ENCODE results near the gene BSX. TPM values are rescaled to one million over a fixed set of nuclear protein-coding genes. Genes with fewer than 3 reads are reported as not detected.

BSX gene
- total RNA-seq, 1 experiment from 2014 or later = not detected

- ATAC-seq (peak; percentile 71), DNase-seq (peak; percentile 80)
- H3K27me3 ChIP-seq (ENCODE audit: low read length) = no peaks in the 10 kb centered on the region; the same call in 1 of the 2 replicates
- no peaks in the 10 kb centered on the region for H3F3A ChIP-seq (ENCODE audit: low read length, unreplicated experiment)
- H3K9me2 ChIP-seq (replicated peaks; ENCODE audit: low read length) = no peaks in the 10 kb centered on the region
- intact Hi-C loops (cut with micrococcal nuclease) = no loop called here
- CTCF ChIA-PET = interaction anchor here (0.5 to 1.1 kb wide), 11 partner anchors 22 to 747 kb away, joined by 3 to 31 read pairs (median 4); no protein-coding TSS in a partner anchor
- H3K79me2 ChIP-seq (ENCODE audit: low read length) = no peaks in the 10 kb centered on the region
- peak overlapping the region; percentile 59; the same call in 1 of the 2 replicates for H2AFZ ChIP-seq (ENCODE audit: low read length)
- H3K27ac ChIP-seq (ENCODE audit: low read length) = no peak overlapping the region
- H3K9me3 ChIP-seq (ENCODE audit: low read length) = no peaks in the 10 kb centered on the region
- H3K4me3 ChIP-seq (ENCODE audit: low read length) = no peak overlapping the region
- BruUV-seq (replicated peaks) = no TSS peak
- no peak overlapping the region for H3K9ac ChIP-seq (ENCODE audit: low read length)
- POLR2A ChIA-PET (ENCODE audit: unreplicated experiment) = no interaction called here
- peaks cover 5% of the 10 kb centered on the region; the same call in 1 of the 2 replicates for H3K4me1 ChIP-seq (ENCODE audit: insufficient read depth, low read length)
- no peaks in the 10 kb centered on the region for H4K20me1 ChIP-seq (ENCODE audit: low read length)
- H3K36me3 ChIP-seq (ENCODE audit: low read depth, low read length) = no peaks in the 10 kb centered on the region
- TF ChIP-seq EZH2phosphoT487 (IDR thresholded peaks at IDR 0.05; ENCODE audit: borderline replicate concordance, low read length) (no peak), CTCF (conservative IDR thresholded peaks at IDR 0.05; ENCODE audit: low read depth, low read length) (peak; percentile 87), EZH2 (IDR thresholded peaks at IDR 0.05; ENCODE audit: low read length, unreplicated experiment) (no peak)
- H3K4me2 ChIP-seq (ENCODE audit: low read length) = no peak overlapping the region
Observed at GRCh38 chr11:123020968-123021367, 39.3 kb upstream of the BSX start.

GRCh38 chr11:123018702-123019101, 37.1 kb upstream of the BSX start:
- ChIA-PET CTCF (no interaction called here), POLR2A (ENCODE audit: unreplicated experiment) (no interaction called here)
- Histone ChIP-seq H3K27ac (ENCODE audit: low read length) (no peak overlapping the region), H3K27me3 (ENCODE audit: low read length) (peaks cover 13% of the 10 kb centered on the region), H3K36me3 (ENCODE audit: low read depth, low read length) (no peaks in the 10 kb centered on the region), H3F3A (ENCODE audit: low read length, unreplicated experiment) (no peaks in the 10 kb centered on the region), H4K20me1 (ENCODE audit: low read length) (no peaks in the 10 kb centered on the region), H3K79me2 (ENCODE audit: low read length) (no peaks in the 10 kb centered on the region), H2AFZ (ENCODE audit: low read length) (no peak overlapping the region), H3K4me3 (ENCODE audit: low read length) (no peak overlapping the region), H3K4me2 (ENCODE audit: low read length) (no peak overlapping the region), H3K9me3 (ENCODE audit: low read length) (no peaks in the 10 kb centered on the region), H3K9me2 (replicated peaks; ENCODE audit: low read length) (no peaks in the 10 kb centered on the region), H3K4me1 (ENCODE audit: insufficient read depth, low read length) (peaks cover 5% of the 10 kb centered on the region; the same call in 1 of the 2 replicates), H3K9ac (ENCODE audit: low read length) (no peak overlapping the region)
- no peak for ATAC-seq
- TF ChIP-seq EZH2 (IDR thresholded peaks at IDR 0.05; ENCODE audit: low read length, unreplicated experiment) (no peak), EZH2phosphoT487 (IDR thresholded peaks at IDR 0.05; ENCODE audit: borderline replicate concordance, low read length) (no peak), CTCF (conservative IDR thresholded peaks at IDR 0.05; ENCODE audit: low read depth, low read length) (no peak)
- intact Hi-C loops (cut with micrococcal nuclease) = no loop called here
- no TSS peak for BruUV-seq (replicated peaks)
- DNase-seq = no peak

- ATAC-seq = no peak
- CTCF ChIA-PET = no interaction called here
Observed at GRCh38 chr11:123011510-123011909, 29.9 kb upstream of the BSX start.

More at GRCh38 chr11:123011510-123011909, 29.9 kb upstream of the BSX start:
- no peak overlapping the region for H3K4me3 ChIP-seq (ENCODE audit: low read length)
- intact Hi-C loops (cut with micrococcal nuclease) = no loop called here
- H3K27me3 ChIP-seq (ENCODE audit: low read length) = peaks cover 34% of the 10 kb centered on the region
- H3K4me1 ChIP-seq (ENCODE audit: insufficient read depth, low read length) = no peaks in the 10 kb centered on the region
- H4K20me1 ChIP-seq (ENCODE audit: low read length) = no peaks in the 10 kb centered on the region
- H3K4me2 ChIP-seq (ENCODE audit: low read length) = no peak overlapping the region
- DNase-seq = no peak
- no TSS peak for BruUV-seq (replicated peaks)
- H3K9ac ChIP-seq (ENCODE audit: low read length) = no peak overlapping the region
- no peak for TF ChIP-seq CTCF (conservative IDR thresholded peaks at IDR 0.05; ENCODE audit: low read depth, low read length)
- no peak for TF ChIP-seq EZH2 (IDR thresholded peaks at IDR 0.05; ENCODE audit: low read length, unreplicated experiment)
- TF ChIP-seq EZH2phosphoT487 (IDR thresholded peaks at IDR 0.05; ENCODE audit: borderline replicate concordance, low read length) = no peak
- no peaks in the 10 kb centered on the region for H3F3A ChIP-seq (ENCODE audit: low read length, unreplicated experiment)
- H3K9me3 ChIP-seq (ENCODE audit: low read length) = no peaks in the 10 kb centered on the region
- H3K36me3 ChIP-seq (ENCODE audit: low read depth, low read length) = no peaks in the 10 kb centered on the region
- H3K27ac ChIP-seq (ENCODE audit: low read length) = no peak overlapping the region
- H3K79me2 ChIP-seq (ENCODE audit: low read length) = no peaks in the 10 kb centered on the region
- no peaks in the 10 kb centered on the region for H3K9me2 ChIP-seq (replicated peaks; ENCODE audit: low read length)
- H2AFZ ChIP-seq (ENCODE audit: low read length) = no peak overlapping the region
- POLR2A ChIA-PET (ENCODE audit: unreplicated experiment) = no interaction called here
